AG04450 (cell line): Measurements from ENCODE around the gene GABBR1. TPM values are rescaled to one million over a fixed set of nuclear protein-coding genes. Genes with fewer than 3 reads are reported as not detected.
A peak's percentile ranks its signal among the peaks of the same experiment; 100 is the strongest.

Source experiments
- CTCF ChIA-PET: fragments of 300-600, 350-600 bp; formaldehyde crosslinking; extraction: SDS; loops from one replicate; lab custom pipeline; 2022; ENCODE audit warnings: antibody characterized with exemption, inconsistent platforms; lab: Charles Lee
- POLR2A ChIA-PET: fragments of 350-600 bp; formaldehyde crosslinking; extraction: SDS; loops from one replicate; lab custom pipeline; 2021; ENCODE audit warnings: antibody characterized with exemption, inconsistent platforms; lab: Yijun Ruan, JAX
- DNase-seq: peaks from one replicate; pipeline ENCODE4 v3.0.0-alpha.2; 2011; ENCODE audit warnings: low read depth, low spot score
- H3K27ac ChIP-seq: one replicate; pipeline ENCODE4 v1.5.1; 2012; ENCODE audit warnings: low read depth, low read length, control low read depth
- H3K27me3 ChIP-seq: one replicate; pipeline ENCODE4 v1.6.0; 2012; ENCODE audit warnings: low read length; ENCODE audit not compliant: control insufficient read depth, insufficient read depth
- H3K4me3 ChIP-seq: 2 replicates; pipeline ENCODE4 v1.5.1; 2011; ENCODE audit warnings: mild to moderate bottlenecking, low read depth, low read length, control low read depth
- H3K9me3 ChIP-seq: 2 replicates; pipeline ENCODE4 v1.5.1; 2012; ENCODE audit warnings: low read length; ENCODE audit not compliant: control insufficient read depth, insufficient read depth
- polyA plus RNA-seq: library from polyadenylated mRNA; depleted of rRNA; stranded (reverse); fragments of >200 nt; gene quantifications from 2 replicates; pipeline ENCODE4 v1.2.3, GENCODE V29; 2011
- TF ChIP-seq, protein P1 (sequence below): IDR thresholded peaks from 2 replicates; pipeline ENCODE4 v1.5.1; 2011; ENCODE audit warnings: low read depth, low read length, control low read depth, inconsistent platforms

GABBR1 gene
- polyA plus RNA-seq, 1 experiment = 14.6 TPM

DNA sequence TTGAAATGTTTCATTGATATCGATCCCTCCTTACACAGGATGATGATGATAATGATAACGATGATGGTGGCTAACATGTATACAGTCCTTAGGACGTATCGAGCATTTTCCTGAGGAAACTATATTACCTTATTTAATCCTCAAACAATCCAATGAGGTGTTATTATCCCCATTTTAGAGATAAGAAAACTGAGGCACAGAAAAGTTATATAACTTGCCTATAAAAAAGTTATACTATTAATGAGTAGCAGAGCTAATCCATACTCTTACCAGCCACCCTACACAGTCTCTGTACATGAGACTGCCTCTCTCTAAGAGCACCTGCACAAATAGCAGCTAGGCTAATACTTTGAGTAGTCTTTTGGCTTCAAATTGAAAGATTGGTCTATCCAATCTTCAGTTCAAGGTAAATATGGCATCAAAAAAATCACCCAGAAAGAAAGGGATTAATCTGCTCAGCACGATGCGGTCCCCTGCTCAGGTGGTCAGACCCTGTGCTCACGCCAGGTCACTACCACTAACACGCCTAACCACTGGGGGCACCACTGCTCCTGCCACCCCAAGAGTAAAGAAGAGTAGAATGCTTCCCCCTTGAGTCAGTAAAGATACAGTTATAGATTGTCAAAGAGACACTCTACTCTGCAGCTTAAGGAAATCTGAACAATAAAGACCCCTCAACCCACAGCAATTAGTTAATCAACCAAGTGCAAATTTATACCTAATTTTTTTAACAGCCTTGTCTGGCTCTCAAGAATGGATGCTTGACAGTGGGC is 15.0 kb downstream of the GABBR1 start:
- POLR2A ChIA-PET = no interaction called here
- no peak for DNase-seq

DNA sequence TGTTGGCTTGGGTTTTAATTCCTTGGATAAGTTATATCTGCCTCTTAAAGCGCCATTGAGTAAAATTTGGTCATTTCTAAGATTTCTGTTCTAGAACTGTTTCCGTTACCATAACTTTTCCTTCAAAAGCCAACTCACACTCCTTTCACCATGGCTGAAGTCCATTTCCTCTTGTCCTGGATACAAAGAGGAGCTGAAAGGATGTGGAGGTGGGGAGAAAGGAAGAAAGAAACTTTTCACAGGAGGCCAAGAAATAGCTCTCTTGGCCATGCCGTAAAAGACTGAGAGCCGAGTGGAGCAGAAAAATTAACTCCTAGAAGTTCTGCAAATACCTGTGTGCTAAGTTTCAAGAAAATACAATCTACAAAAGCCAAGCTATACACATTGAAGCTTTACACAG is 21.6 kb downstream of the GABBR1 start:
- TF ChIP-seq, protein P1, sequence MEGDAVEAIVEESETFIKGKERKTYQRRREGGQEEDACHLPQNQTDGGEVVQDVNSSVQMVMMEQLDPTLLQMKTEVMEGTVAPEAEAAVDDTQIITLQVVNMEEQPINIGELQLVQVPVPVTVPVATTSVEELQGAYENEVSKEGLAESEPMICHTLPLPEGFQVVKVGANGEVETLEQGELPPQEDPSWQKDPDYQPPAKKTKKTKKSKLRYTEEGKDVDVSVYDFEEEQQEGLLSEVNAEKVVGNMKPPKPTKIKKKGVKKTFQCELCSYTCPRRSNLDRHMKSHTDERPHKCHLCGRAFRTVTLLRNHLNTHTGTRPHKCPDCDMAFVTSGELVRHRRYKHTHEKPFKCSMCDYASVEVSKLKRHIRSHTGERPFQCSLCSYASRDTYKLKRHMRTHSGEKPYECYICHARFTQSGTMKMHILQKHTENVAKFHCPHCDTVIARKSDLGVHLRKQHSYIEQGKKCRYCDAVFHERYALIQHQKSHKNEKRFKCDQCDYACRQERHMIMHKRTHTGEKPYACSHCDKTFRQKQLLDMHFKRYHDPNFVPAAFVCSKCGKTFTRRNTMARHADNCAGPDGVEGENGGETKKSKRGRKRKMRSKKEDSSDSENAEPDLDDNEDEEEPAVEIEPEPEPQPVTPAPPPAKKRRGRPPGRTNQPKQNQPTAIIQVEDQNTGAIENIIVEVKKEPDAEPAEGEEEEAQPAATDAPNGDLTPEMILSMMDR = no peak
- DNase-seq = no peak
- Histone ChIP-seq H3K4me3 (no peak overlapping the region), H3K27me3 (no peaks in the 10 kb centered on the region), H3K9me3 (no peaks in the 10 kb centered on the region), H3K27ac (no peak overlapping the region)
- ChIA-PET CTCF (interaction anchor here (0.9 to 2.3 kb wide), 6 partner anchors 17 to 630 kb away, joined by 3 to 14 read pairs (median 3); no protein-coding TSS in a partner anchor), POLR2A (no interaction called here)

More for the DNA sequence above, 15.0 kb downstream of the GABBR1 start:
- Histone ChIP-seq H3K9me3 (no peaks in the 10 kb centered on the region), H3K4me3 (no peak overlapping the region), H3K27me3 (no peaks in the 10 kb centered on the region), H3K27ac (no peak overlapping the region)
- CTCF ChIA-PET = interaction anchor here (1.9 kb wide), 1 partner anchor 36 kb away, joined by 12 read pairs; no protein-coding TSS in a partner anchor
- TF ChIP-seq, protein P1 = peak; percentile 2; the same call in 1 of the 2 replicates

DNA sequence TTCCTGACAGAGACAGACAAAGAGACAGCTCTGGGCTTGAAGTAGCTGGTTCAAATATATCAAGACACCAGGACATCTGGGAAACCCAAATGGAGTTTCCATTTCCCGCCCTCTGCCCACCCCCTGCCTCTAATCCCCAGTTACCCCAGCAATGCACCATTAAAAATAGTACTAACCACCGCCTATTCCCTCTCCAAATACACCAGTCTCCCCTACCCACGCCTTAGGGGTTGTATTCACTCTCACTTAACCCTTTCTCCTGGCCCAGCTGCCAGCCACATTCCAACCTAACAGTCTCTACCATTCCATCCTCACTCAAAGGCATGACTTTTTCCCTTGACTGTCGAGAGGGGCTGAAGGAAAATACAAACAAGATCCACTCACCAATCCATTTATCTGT is 22.4 kb downstream of the GABBR1 start:
- CTCF ChIA-PET = interaction anchor here (0.9 to 2.3 kb wide), 2 partner anchors 18 to 43 kb away, joined by 3 to 14 read pairs; no protein-coding TSS in a partner anchor
- Histone ChIP-seq H3K4me3 (no peak overlapping the region), H3K27me3 (no peaks in the 10 kb centered on the region), H3K9me3 (no peaks in the 10 kb centered on the region), H3K27ac (no peak overlapping the region)
- DNase-seq = no peak
- TF ChIP-seq, protein P1 = no peak
- POLR2A ChIA-PET = no interaction called here

DNA sequence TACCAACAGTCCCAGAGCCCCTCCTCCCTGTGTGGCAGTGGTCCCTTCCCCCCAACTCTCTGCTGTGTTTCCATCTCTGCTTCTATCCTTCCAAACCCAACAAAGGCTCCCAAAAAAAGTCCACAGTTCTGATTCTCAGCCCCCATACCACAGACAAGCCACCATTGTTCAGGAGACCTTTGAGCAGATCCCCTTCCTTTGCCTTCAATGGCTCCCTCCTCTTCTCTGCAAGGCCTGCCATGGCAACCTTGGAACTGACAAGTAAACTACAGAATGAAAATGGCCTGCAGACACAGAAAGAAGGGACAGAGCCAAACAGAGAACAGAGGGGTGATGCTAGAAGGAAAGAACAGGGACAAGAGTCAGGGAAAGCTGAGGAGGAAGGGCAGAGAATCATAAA is 24.9 kb downstream of the GABBR1 start:
- no peak overlapping the region for H3K27ac ChIP-seq
- ChIA-PET POLR2A (no interaction called here), CTCF (interaction anchor here (1.6 kb wide), 1 partner anchor 11 kb away, joined by 3 read pairs; no protein-coding TSS in a partner anchor)
- TF ChIP-seq, protein P1 = no peak
- DNase-seq = no peak
- H3K9me3 ChIP-seq = no peaks in the 10 kb centered on the region
- no peaks in the 10 kb centered on the region for H3K27me3 ChIP-seq
- H3K4me3 ChIP-seq = no peak overlapping the region

DNA sequence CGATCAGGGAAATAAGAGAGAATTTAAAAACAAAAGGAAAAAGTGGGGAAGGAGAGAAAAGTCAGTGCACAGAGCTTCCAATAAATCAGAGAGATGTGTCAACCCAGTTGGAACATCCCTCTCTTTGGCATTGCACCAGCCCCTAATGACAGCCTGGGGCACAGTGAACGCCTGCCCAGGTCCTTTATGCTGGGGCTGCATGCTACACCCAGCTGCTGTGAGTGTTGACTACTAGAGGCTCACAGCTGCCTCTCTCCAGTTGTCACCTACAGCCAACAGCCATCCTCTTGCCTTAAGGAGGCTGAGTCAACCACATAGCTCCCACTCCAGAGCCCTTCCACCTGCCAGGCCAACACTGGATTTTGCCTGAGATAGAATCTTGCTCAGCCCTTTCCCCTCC is 29.1 kb downstream of the GABBR1 start:
- no peak overlapping the region for H3K4me3 ChIP-seq
- ChIA-PET POLR2A (no interaction called here), CTCF (no interaction called here)
- no peaks in the 10 kb centered on the region for H3K27me3 ChIP-seq
- TF ChIP-seq, protein P1 = no peak
- no peaks in the 10 kb centered on the region for H3K9me3 ChIP-seq
- H3K27ac ChIP-seq = no peak overlapping the region
- no peak for DNase-seq
